GM23248 (cell line): ENCODE measurements around the gene NUP188. TPM values are rescaled to one million over a fixed set of nuclear protein-coding genes. Genes with fewer than 3 reads are reported as not detected.

Experiments
- DNase-seq: peaks from one replicate; pipeline ENCODE4 v3.0.0-alpha.2; 2015
- H2AFZ ChIP-seq: fragments of 200-600 bp; sonication (generic); 2 replicates; pipeline ENCODE4 v1.6.1; 2016; ENCODE audit warnings: antibody characterized with exemption
- H3F3A ChIP-seq: fragments of 200-600 bp; sonication (generic); 2 replicates; pipeline ENCODE4 v1.6.1; 2016; ENCODE audit warnings: mild to moderate bottlenecking, antibody characterized with exemption, mixed run types; ENCODE audit not compliant: insufficient read depth
- H3K27ac ChIP-seq: fragments of 200-600 bp; sonication (generic); 2 replicates; pipeline ENCODE4 v1.5.1; 2016; ENCODE audit warnings: mild to moderate bottlenecking
- H3K27me3 ChIP-seq: fragments of 200-600 bp; sonication (generic); replicated peaks from 2 replicates; pipeline ENCODE4 v1.6.1; 2016; ENCODE audit warnings: mild to moderate bottlenecking; ENCODE audit not compliant: insufficient read depth
- H3K36me3 ChIP-seq: fragments of 200-600 bp; sonication (generic); 2 replicates; pipeline ENCODE4 v1.6.1; 2016; ENCODE audit warnings: low read depth, mild to moderate bottlenecking
- H3K4me1 ChIP-seq: fragments of 200-600 bp; sonication (generic); 2 replicates; pipeline ENCODE4 v1.6.1; 2016; ENCODE audit warnings: mild to moderate bottlenecking; ENCODE audit not compliant: insufficient read depth
- H3K4me2 ChIP-seq: fragments of 200-600 bp; sonication (generic); one replicate; pipeline ENCODE4 v1.6.1; 2016; ENCODE audit warnings: mild to moderate bottlenecking; ENCODE audit not compliant: unreplicated experiment
- H3K4me3 ChIP-seq: fragments of 200-600 bp; sonication (generic); 2 replicates; pipeline ENCODE4 v1.5.1; 2016; ENCODE audit warnings: mild to moderate bottlenecking
- H3K79me2 ChIP-seq: fragments of 200-600 bp; sonication (generic); 2 replicates; pipeline ENCODE4 v1.6.1; 2016; ENCODE audit warnings: mild to moderate bottlenecking; ENCODE audit not compliant: insufficient read depth
- H3K9ac ChIP-seq: fragments of 200-600 bp; sonication (generic); 2 replicates; pipeline ENCODE4 v1.6.1; 2016; ENCODE audit warnings: mild to moderate bottlenecking
- H3K9me2 ChIP-seq: fragments of 200-600 bp; sonication (generic); 2 replicates; pipeline ENCODE4 v1.6.1; 2016; ENCODE audit warnings: mixed run types, mild to moderate bottlenecking, moderate library complexity; ENCODE audit not compliant: insufficient read depth
- H3K9me3 ChIP-seq: fragments of 200-600 bp; sonication (generic); one replicate; pipeline ENCODE4 v1.6.1; 2017; ENCODE audit warnings: low read depth
- H4K20me1 ChIP-seq: fragments of 200-600 bp; sonication (generic); 2 replicates; pipeline ENCODE4 v1.6.0; 2016; ENCODE audit not compliant: insufficient read depth
- EZH2 ChIP-seq: fragments of 200-600 bp; sonication (generic); IDR thresholded peaks from 2 replicates; pipeline ENCODE4 v1.6.1; 2018; ENCODE audit warnings: antibody characterized with exemption, mild to moderate bottlenecking; ENCODE audit not compliant: insufficient read depth, poor library complexity, severe bottlenecking
- EZH2phosphoT487 ChIP-seq: fragments of 200-600 bp; sonication (generic); IDR thresholded peaks from 2 replicates; pipeline ENCODE4 v1.6.1; 2018; ENCODE audit warnings: antibody characterized with exemption, moderate library complexity, mild to moderate bottlenecking, low read depth; ENCODE audit not compliant: insufficient read depth
- WGBS, 2 experiments: methylation state at CpG; one replicate each; pipeline ENCODE4 v1.1.6; 2015 to 2017; ENCODE audit warnings: low lambda C conversion rate in 2 of 2, low coverage in 1 of 2; ENCODE audit errors: missing lambda C conversion rate in 2 of 2; 5-methylcytosine and 5-hydroxymethylcytosine counted together
- in situ Hi-C: fragments of 300-500 bp; cut with MboI; formaldehyde crosslinking; loops from 2 replicates; pipeline ENCODE4 v1.15.0; 2020
- polyA plus RNA-seq: library from polyadenylated mRNA; unstranded; fragments of >200 nt; fragmentation: Nextera tagmentation; extraction: Ambion mirVana; gene quantifications from 2 replicates; pipeline ENCODE4 v1.2.1, GENCODE V29; 2016
- total RNA-seq: library from RNA; depleted of rRNA; stranded (reverse); fragments of >200 nt; shearing (Covaris generic); gene quantifications from 2 replicates; pipeline ENCODE4 v1.2.3, GENCODE V29; 2014

Gene NUP188
- total and polyA plus RNA-seq, 2 experiments from 2014 or later: 24.9 to 45.9 TPM

- in situ Hi-C loops: loop anchor here (5.0 kb wide), 1 partner anchor 62 kb away; no protein-coding TSS in a partner anchor
- no peak overlapping the region for H3K27ac ChIP-seq
- no peaks in the 10 kb centered on the region for H3K36me3 ChIP-seq
- H3K27me3 ChIP-seq: no peaks in the 10 kb centered on the region
- H3K4me3 ChIP-seq: no peak overlapping the region
- no peaks in the 10 kb centered on the region for H3K9me3 ChIP-seq
- H3K9ac ChIP-seq: no peak overlapping the region
- H4K20me1 ChIP-seq: no peaks in the 10 kb centered on the region
- H3K79me2 ChIP-seq: no peaks in the 10 kb centered on the region
- H3K9me2 ChIP-seq: no peaks in the 10 kb centered on the region
- H2AFZ ChIP-seq: no peak overlapping the region
- no peaks in the 10 kb centered on the region for H3F3A ChIP-seq
- TF ChIP-seq EZH2phosphoT487 (no peak), EZH2 (no peak)
- WGBS, 2 experiments: 92 to 95% methylated on average over 4 of the region's 4 CpGs
- H3K4me2 ChIP-seq: no peak overlapping the region
- no peak for DNase-seq
- no peaks in the 10 kb centered on the region for H3K4me1 ChIP-seq
Measured at GRCh38 chr9:128929560-128929959, 17.9 kb upstream of the NUP188 start.

GRCh38 chr9:128933731-128934130 is 13.8 kb upstream of the NUP188 start:
- no peaks in the 10 kb centered on the region for H3K79me2 ChIP-seq
- H3K9me2 ChIP-seq: no peaks in the 10 kb centered on the region
- H3K9ac ChIP-seq: no peak overlapping the region
- H3K9me3 ChIP-seq: no peaks in the 10 kb centered on the region
- no peak overlapping the region for H3K4me2 ChIP-seq
- WGBS, 2 experiments: 81 to 82% methylated on average over 5 of the region's 5 CpGs
- in situ Hi-C loops: no loop called here
- H3K27ac ChIP-seq: no peak overlapping the region
- H3K27me3 ChIP-seq: no peaks in the 10 kb centered on the region
- no peak overlapping the region for H2AFZ ChIP-seq
- H3K4me3 ChIP-seq: no peak overlapping the region
- no peaks in the 10 kb centered on the region for H3K4me1 ChIP-seq
- no peak for DNase-seq
- no peaks in the 10 kb centered on the region for H3F3A ChIP-seq
- H3K36me3 ChIP-seq: no peaks in the 10 kb centered on the region
- no peak for TF ChIP-seq EZH2phosphoT487
- TF ChIP-seq EZH2: no peak
- no peaks in the 10 kb centered on the region for H4K20me1 ChIP-seq

GRCh38 chr9:128936171-128936865 is 11.2 kb upstream of the NUP188 start:
- H2AFZ ChIP-seq: no peak overlapping the region
- H3K79me2 ChIP-seq: no peaks in the 10 kb centered on the region
- H3K9me2 ChIP-seq: no peaks in the 10 kb centered on the region
- no peaks in the 10 kb centered on the region for H3K36me3 ChIP-seq
- H3F3A ChIP-seq: no peaks in the 10 kb centered on the region
- TF ChIP-seq EZH2phosphoT487: no peak
- no peak for TF ChIP-seq EZH2
- H3K9me3 ChIP-seq: no peaks in the 10 kb centered on the region
- no peaks in the 10 kb centered on the region for H4K20me1 ChIP-seq
- in situ Hi-C loops: no loop called here
- no peak overlapping the region for H3K4me3 ChIP-seq
- no peak overlapping the region for H3K27ac ChIP-seq
- no peaks in the 10 kb centered on the region for H3K4me1 ChIP-seq
- no peaks in the 10 kb centered on the region for H3K27me3 ChIP-seq
- no peak for DNase-seq
- no peak overlapping the region for H3K4me2 ChIP-seq
- WGBS, 2 experiments: 81 to 88% methylated on average over 11 of the region's 11 CpGs
- no peak overlapping the region for H3K9ac ChIP-seq

- H3K27me3 ChIP-seq: no peaks in the 10 kb centered on the region
- H3K9ac ChIP-seq: no peak overlapping the region
- no peaks in the 10 kb centered on the region for H3K9me3 ChIP-seq
- H3F3A ChIP-seq: no peaks in the 10 kb centered on the region
- 95 to 96% methylated on average over 9 of the region's 9 CpGs for WGBS, 2 experiments
- no peak overlapping the region for H3K4me2 ChIP-seq
- no peaks in the 10 kb centered on the region for H4K20me1 ChIP-seq
- no peak overlapping the region for H2AFZ ChIP-seq
- no peaks in the 10 kb centered on the region for H3K4me1 ChIP-seq
- H3K4me3 ChIP-seq: no peak overlapping the region
- no peaks in the 10 kb centered on the region for H3K79me2 ChIP-seq
- in situ Hi-C loops: no loop called here
- DNase-seq: no peak
- no peak overlapping the region for H3K27ac ChIP-seq
- H3K36me3 ChIP-seq: no peaks in the 10 kb centered on the region
- no peaks in the 10 kb centered on the region for H3K9me2 ChIP-seq
- TF ChIP-seq EZH2 (no peak), EZH2phosphoT487 (no peak)
Measured at GRCh38 chr9:128937310-128938165, 10.0 kb upstream of the NUP188 start.
